ENCODE data around the gene SRSF6. TPM values are rescaled to one million over a fixed set of nuclear protein-coding genes. Genes with fewer than 3 reads are reported as not detected.

SRSF6 gene
- total RNA-seq, 1 experiment from 2014 or later: 159 TPM

- no TSS peak for BruUV-seq (replicated peaks)
Measured at GRCh38 chr20:43431134-43431519, 26.6 kb upstream of the SRSF6 start.

GRCh38 chr20:43432498-43432897 is 25.2 kb upstream of the SRSF6 start:
- Histone ChIP-seq H3K9me3 (ENCODE audit: control insufficient read depth, insufficient read depth, low read depth, low read length) (no peaks in the 10 kb centered on the region), H3K27me3 (ENCODE audit: control insufficient read depth, insufficient read depth, low read length) (peaks cover 13% of the 10 kb centered on the region), H3K4me3 (ENCODE audit: low read depth in 2 of 2, low read length in 2 of 2) (no peak overlapping the region), H3K4me1 (ENCODE audit: control insufficient read depth, insufficient read depth, low read length) (no peaks in the 10 kb centered on the region), H3K27ac (ENCODE audit: low read length) (no peak overlapping the region), H3K36me3 (ENCODE audit: control insufficient read depth, insufficient read depth, low read length) (no peaks in the 10 kb centered on the region)
- ChIA-PET POLR2A (no interaction called here), CTCF (no interaction called here)
- DNase-seq (ENCODE audit: low read depth, low spot score) (no peak), ATAC-seq (no peak)
- no TSS peak for BruUV-seq (replicated peaks)
- intact Hi-C loops (cut with micrococcal nuclease; ENCODE audit: unreplicated experiment): no loop called here
- peak; percentile 43; the same call in 1 of the 2 replicates for TF ChIP-seq CTCF (IDR thresholded peaks at IDR 0.05)
- no peak for TF ChIP-seq SIN3A (IDR thresholded peaks at IDR 0.05; ENCODE audit: borderline replicate concordance, insufficient read depth, low read depth, low read length)
- no peak for TF ChIP-seq TCF7L2 (IDR thresholded peaks at IDR 0.05; ENCODE audit: low read depth, low read length)
- no peak for TF ChIP-seq POLR2AphosphoS5 (IDR thresholded peaks at IDR 0.05; ENCODE audit: low read depth, low read length)
- in situ Hi-C loops (cut with HindIII; ENCODE audit: low pct_unique_long_range_greater_than_20kb, low sequenced_read_pairs): no loop called here

More at GRCh38 chr20:43431134-43431519, 26.6 kb upstream of the SRSF6 start:
- TF ChIP-seq CTCF (IDR thresholded peaks at IDR 0.05): no peak
- no peak for TF ChIP-seq SIN3A (IDR thresholded peaks at IDR 0.05; ENCODE audit: borderline replicate concordance, insufficient read depth, low read depth, low read length)
- no peak for TF ChIP-seq TCF7L2 (IDR thresholded peaks at IDR 0.05; ENCODE audit: low read depth, low read length)
- ChIA-PET CTCF (no interaction called here), POLR2A (no interaction called here)
- ATAC-seq: no peak
- in situ Hi-C loops (cut with HindIII; ENCODE audit: low pct_unique_long_range_greater_than_20kb, low sequenced_read_pairs): no loop called here
- Histone ChIP-seq H3K36me3 (ENCODE audit: control insufficient read depth, insufficient read depth, low read length) (no peaks in the 10 kb centered on the region), H3K27me3 (ENCODE audit: control insufficient read depth, insufficient read depth, low read length) (peaks cover 12% of the 10 kb centered on the region), H3K4me1 (ENCODE audit: control insufficient read depth, insufficient read depth, low read length) (no peaks in the 10 kb centered on the region), H3K4me3 (ENCODE audit: low read depth in 2 of 2, low read length in 2 of 2) (no peak overlapping the region), H3K27ac (ENCODE audit: low read length) (no peak overlapping the region), H3K9me3 (ENCODE audit: control insufficient read depth, insufficient read depth, low read depth, low read length) (no peaks in the 10 kb centered on the region)
- DNase-seq (ENCODE audit: low read depth, low spot score): no peak
- intact Hi-C loops (cut with micrococcal nuclease; ENCODE audit: unreplicated experiment): no loop called here

- ChIA-PET CTCF (no interaction called here), POLR2A (no interaction called here)
- ATAC-seq (no peak), DNase-seq (ENCODE audit: low read depth, low spot score) (no peak)
- in situ Hi-C loops (cut with HindIII; ENCODE audit: low pct_unique_long_range_greater_than_20kb, low sequenced_read_pairs): no loop called here
- no TSS peak for BruUV-seq (replicated peaks)
- Histone ChIP-seq H3K4me1 (ENCODE audit: control insufficient read depth, insufficient read depth, low read length) (no peaks in the 10 kb centered on the region), H3K9me3 (ENCODE audit: control insufficient read depth, insufficient read depth, low read depth, low read length) (no peaks in the 10 kb centered on the region), H3K36me3 (ENCODE audit: control insufficient read depth, insufficient read depth, low read length) (no peaks in the 10 kb centered on the region), H3K27ac (ENCODE audit: low read length) (no peak overlapping the region), H3K27me3 (ENCODE audit: control insufficient read depth, insufficient read depth, low read length) (peaks cover 13% of the 10 kb centered on the region), H3K4me3 (ENCODE audit: low read depth in 2 of 2, low read length in 2 of 2) (no peak overlapping the region)
- intact Hi-C loops (cut with micrococcal nuclease; ENCODE audit: unreplicated experiment): no loop called here
- TF ChIP-seq REST (IDR thresholded peaks at IDR 0.05; ENCODE audit: insufficient read depth in 1 of 2, low read depth in 2 of 2, low read length in 1 of 2): no peak
- no peak for TF ChIP-seq POLR2AphosphoS5 (IDR thresholded peaks at IDR 0.05; ENCODE audit: low read depth, low read length)
Measured at GRCh38 chr20:43433250-43433854, 24.3 kb upstream of the SRSF6 start.

All from Panc1 (cell line).